Breast epithelium (tissue), 3 donors: Measurements from ENCODE around the gene APBB2.

Source experiments
- POLR2A ChIP-seq: fragments of 450-650 bp; IDR thresholded peaks from one replicate; pipeline ENCODE4 v1.6.1; 2016; ENCODE audit warnings: antibody characterized with exemption, mild to moderate bottlenecking, moderate library complexity
- POLR2AphosphoS5 ChIP-seq, 3 donors: sonication (generic); formaldehyde crosslinking; IDR thresholded peaks; one replicate each; pipeline ENCODE4 v1.6.1; 2017; ENCODE audit warnings: antibody characterized with exemption in 3 of 3
- TF ChIP-seq, protein P1 (sequence below), 3 donors: fragments of 450-650 bp; IDR thresholded peaks; one replicate each; pipeline ENCODE4 v1.5.1; 2016 to 2017; ENCODE audit warnings: antibody characterized with exemption in 3 of 3, mild to moderate bottlenecking in 3 of 3, moderate library complexity in 3 of 3

GRCh38 chr4:41041551-41041950, 172.8 kb downstream of the APBB2 start:
- TF ChIP-seq, protein P1, sequence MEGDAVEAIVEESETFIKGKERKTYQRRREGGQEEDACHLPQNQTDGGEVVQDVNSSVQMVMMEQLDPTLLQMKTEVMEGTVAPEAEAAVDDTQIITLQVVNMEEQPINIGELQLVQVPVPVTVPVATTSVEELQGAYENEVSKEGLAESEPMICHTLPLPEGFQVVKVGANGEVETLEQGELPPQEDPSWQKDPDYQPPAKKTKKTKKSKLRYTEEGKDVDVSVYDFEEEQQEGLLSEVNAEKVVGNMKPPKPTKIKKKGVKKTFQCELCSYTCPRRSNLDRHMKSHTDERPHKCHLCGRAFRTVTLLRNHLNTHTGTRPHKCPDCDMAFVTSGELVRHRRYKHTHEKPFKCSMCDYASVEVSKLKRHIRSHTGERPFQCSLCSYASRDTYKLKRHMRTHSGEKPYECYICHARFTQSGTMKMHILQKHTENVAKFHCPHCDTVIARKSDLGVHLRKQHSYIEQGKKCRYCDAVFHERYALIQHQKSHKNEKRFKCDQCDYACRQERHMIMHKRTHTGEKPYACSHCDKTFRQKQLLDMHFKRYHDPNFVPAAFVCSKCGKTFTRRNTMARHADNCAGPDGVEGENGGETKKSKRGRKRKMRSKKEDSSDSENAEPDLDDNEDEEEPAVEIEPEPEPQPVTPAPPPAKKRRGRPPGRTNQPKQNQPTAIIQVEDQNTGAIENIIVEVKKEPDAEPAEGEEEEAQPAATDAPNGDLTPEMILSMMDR (IDR thresholded peaks at IDR 0.05), result no peak
- no peak for TF ChIP-seq POLR2A
- TF ChIP-seq POLR2AphosphoS5 (IDR thresholded peaks at IDR 0.05), result no peak
